H1 (cell line): Measurements from ENCODE around the gene RPS21. TPM values are rescaled to one million over a fixed set of nuclear protein-coding genes. Genes with fewer than 3 reads are reported as not detected.
A peak's percentile ranks its signal among the peaks of the same experiment; 100 is the strongest.

Experiments
- CTCF ChIA-PET: fragments of 300-600 bp; sonication (Branson Sonifier 250); formaldehyde crosslinking; loops from one replicate; lab custom pipeline; 2021; ENCODE audit not compliant: partially characterized antibody; lab: Charles Lee
- POLR2A ChIA-PET: fragments of 300-600 bp; sonication (Branson Sonifier 250); formaldehyde crosslinking; loops from one replicate; lab custom pipeline; 2021; ENCODE audit warnings: inconsistent platforms; ENCODE audit not compliant: partially characterized antibody; lab: Charles Lee
- DNase-seq, 2 experiments: peaks; one replicate each; pipeline versions ENCODE4 v3.0.0 to v3.0.0-alpha.2; 2010 to 2022; ENCODE audit warnings: low spot score in 2 of 2, low read depth in 1 of 2, mixed read lengths in 1 of 2
- FAIRE-seq: peaks from 2 replicates; lab custom pipeline; 2011; peaks lifted over from hg19 to GRCh38; lab: Jason Lieb, UNC
- H2AFZ ChIP-seq: 2 replicates; pipeline ENCODE4 v1.8.1; 2012; ENCODE audit warnings: low read length, inconsistent platforms
- H2AK5ac ChIP-seq: 2 replicates; pipeline ENCODE4 v1.6.1; 2013; ENCODE audit warnings: low read depth, low read length
- H2BK120ac ChIP-seq: replicated peaks from 2 replicates; pipeline ENCODE3; 2013; ENCODE audit warnings: low read depth, low read length, inconsistent platforms
- H2BK12ac ChIP-seq: 2 replicates; pipeline ENCODE4 v1.6.1; 2013; ENCODE audit warnings: low read depth, low read length
- H2BK15ac ChIP-seq: 2 replicates; pipeline ENCODE4 v1.6.1; 2013; ENCODE audit warnings: low read length
- H2BK20ac ChIP-seq: 2 replicates; pipeline ENCODE4 v1.6.1; 2013; ENCODE audit warnings: low read length
- H2BK5ac ChIP-seq: 2 replicates; pipeline ENCODE4 v1.6.1; 2013; ENCODE audit warnings: low read depth, low read length
- H3K14ac ChIP-seq: 2 replicates; pipeline ENCODE4 v1.6.1; 2013; ENCODE audit warnings: inconsistent platforms; ENCODE audit not compliant: insufficient read length
- H3K18ac ChIP-seq: 2 replicates; pipeline ENCODE4 v1.6.1; 2013; ENCODE audit warnings: low read length; ENCODE audit errors: extremely low read depth
- H3K23ac ChIP-seq: 2 replicates; pipeline ENCODE4 v1.6.1; 2013; ENCODE audit warnings: inconsistent platforms; ENCODE audit not compliant: insufficient read length
- H3K23me2 ChIP-seq: 2 replicates; pipeline ENCODE4 v1.6.1; 2013; ENCODE audit warnings: low read depth, low read length
- H3K27ac ChIP-seq: 2 replicates; pipeline ENCODE4 v1.6.1; 2011; ENCODE audit warnings: low read depth, low read length, inconsistent platforms
- H3K27me3 ChIP-seq, 4 experiments: replicated peaks in 1 of 4; 1 replicate in 1 of 4; 2 replicates in 3 of 4; pipeline versions ENCODE4 v1.6.1 to v1.8.1; 2011 to 2013; ENCODE audit warnings: low read length in 3 of 4, mild to moderate bottlenecking in 3 of 4, inconsistent platforms in 2 of 4, mixed read lengths in 2 of 4, moderate library complexity in 1 of 4; ENCODE audit not compliant: control insufficient read depth in 3 of 4, insufficient read depth in 3 of 4; ENCODE audit errors: extremely low read depth in 1 of 4
- H3K36me3 ChIP-seq, 4 experiments: 2 replicates each; pipeline versions ENCODE4 v1.6.1 to v1.8.1; 2011 to 2013; ENCODE audit warnings: mild to moderate bottlenecking in 4 of 4, low read length in 3 of 4, moderate library complexity in 2 of 4, control low read depth in 1 of 4, inconsistent platforms in 1 of 4; ENCODE audit not compliant: insufficient read depth in 4 of 4, control insufficient read depth in 2 of 4
- H3K4ac ChIP-seq: replicated peaks from 2 replicates; pipeline ENCODE3; 2013; ENCODE audit warnings: low read length, low read depth, mixed read lengths, inconsistent platforms; ENCODE audit not compliant: insufficient read length
- H3K4me1 ChIP-seq, 4 experiments: replicated peaks in 1 of 4; 1 replicate in 1 of 4; 2 replicates in 3 of 4; pipeline versions ENCODE4 v1.6.1 to v1.8.1; 2011 to 2013; ENCODE audit warnings: low read length in 3 of 4, inconsistent platforms in 2 of 4, mixed read lengths in 1 of 4; ENCODE audit not compliant: insufficient read depth in 4 of 4, control insufficient read depth in 3 of 4
- H3K4me2 ChIP-seq, 2 experiments: 2 replicates each; pipeline versions ENCODE4 v1.6.1 to v1.8.1; 2011 to 2013; ENCODE audit warnings: low read depth in 2 of 2, low read length in 2 of 2, control low read depth in 1 of 2, inconsistent platforms in 1 of 2, mild to moderate bottlenecking in 1 of 2; ENCODE audit not compliant: insufficient read depth in 1 of 2
- H3K4me3 ChIP-seq, 4 experiments: fragments of 200-600, 300-600 bp in 1 of 4; sonication (generic), shearing (Covaris generic), sonication (Bioruptor Twin) in 1 of 4; 2 replicates each; pipeline versions ENCODE4 v1.5.1 to v1.8.1; 2011 to 2016; ENCODE audit warnings: low read length in 4 of 4, low read depth in 3 of 4, control low read depth in 2 of 4, inconsistent platforms in 2 of 4, mild to moderate bottlenecking in 2 of 4, mixed read lengths in 1 of 4, moderate library complexity in 1 of 4; ENCODE audit not compliant: insufficient read depth in 2 of 4; ENCODE audit errors: extremely low read depth in 1 of 4
- H3K56ac ChIP-seq: replicated peaks from 2 replicates; pipeline ENCODE3; 2013; ENCODE audit warnings: low read depth, mild to moderate bottlenecking, mixed read lengths, low read length, inconsistent platforms; ENCODE audit not compliant: insufficient read length
- H3K79me1 ChIP-seq: 2 replicates; pipeline ENCODE4 v1.6.1; 2013; ENCODE audit warnings: low read depth, low read length, control low read depth
- H3K79me2 ChIP-seq, 2 experiments: 2 replicates each; pipeline versions ENCODE4 v1.6.1 to v1.8.1; 2012 to 2013; ENCODE audit warnings: low read length in 2 of 2, mild to moderate bottlenecking in 2 of 2, inconsistent platforms in 1 of 2; ENCODE audit not compliant: insufficient read depth in 2 of 2, control insufficient read depth in 1 of 2
- H3K9ac ChIP-seq, 4 experiments: replicated peaks in 1 of 4; 1 replicate in 1 of 4; 2 replicates in 3 of 4; pipeline versions ENCODE4 v1.6.1 to v1.8.1; 2011 to 2013; ENCODE audit warnings: low read depth in 3 of 4, low read length in 3 of 4, control low read depth in 2 of 4, mild to moderate bottlenecking in 2 of 4, moderate library complexity in 2 of 4, inconsistent platforms in 1 of 4; ENCODE audit errors: extremely low read depth in 1 of 4
- H3K9me3 ChIP-seq, 2 experiments: 2 replicates each; pipeline versions ENCODE4 v1.6.1 to v1.8.1; 2012 to 2013; ENCODE audit warnings: mild to moderate bottlenecking in 2 of 2, moderate library complexity in 2 of 2, control low read depth in 1 of 2, inconsistent platforms in 1 of 2, low read depth in 1 of 2, low read length in 1 of 2, mixed read lengths in 1 of 2; ENCODE audit not compliant: insufficient read depth in 2 of 2
- H4K20me1 ChIP-seq, 2 experiments: replicated peaks in 1 of 2; 2 replicates each; pipeline versions ENCODE3 to v1.8.1; 2011 to 2013; ENCODE audit warnings: inconsistent platforms in 2 of 2, low read length in 2 of 2, mild to moderate bottlenecking in 1 of 2; ENCODE audit not compliant: insufficient read depth in 2 of 2, control insufficient read depth in 1 of 2
- H4K5ac ChIP-seq: 2 replicates; pipeline ENCODE4 v1.6.1; 2013; ENCODE audit warnings: low read length, low read depth, mixed read lengths, inconsistent platforms; ENCODE audit not compliant: insufficient read length
- H4K8ac ChIP-seq: 2 replicates; pipeline ENCODE4 v1.8.0; 2013; ENCODE audit warnings: mild to moderate bottlenecking, moderate library complexity, low read length, inconsistent platforms; ENCODE audit not compliant: insufficient read depth; ENCODE audit errors: extremely low read depth
- H4K91ac ChIP-seq: replicated peaks from 2 replicates; pipeline ENCODE3; 2013; ENCODE audit warnings: low read length, mixed read lengths, inconsistent platforms; ENCODE audit not compliant: insufficient read length
- YY1 ChIP-seq: IDR thresholded peaks from 2 replicates; pipeline ENCODE4 v1.6.1; 2011; ENCODE audit warnings: low read depth, mild to moderate bottlenecking, low read length
- WGBS, 2 experiments: shearing (Covaris generic) in 1 of 2; methylation state at CpG; one replicate each; pipeline versions ENCODE4 v1.1.6 to v1.1.7; 2013 to 2015; ENCODE audit warnings: low lambda C conversion rate in 2 of 2, mixed read lengths in 2 of 2, inconsistent platforms in 1 of 2, low coverage in 1 of 2, missing lambda C conversion rate in 1 of 2; ENCODE audit not compliant: insufficient replicate concordance in 2 of 2, insufficient coverage in 1 of 2, insufficient read length in 1 of 2; ENCODE audit errors: extremely low coverage in 1 of 2, missing lambda C conversion rate in 1 of 2; 5-methylcytosine and 5-hydroxymethylcytosine counted together
- polyA plus RNA-seq, 7 experiments: library from polyadenylated mRNA; depleted of rRNA in 3 of 7; stranded (reverse) in 5 of 7; unstranded in 2 of 7; fragments of >200 nt in 5 of 7; fragments of 200-250 nt in 2 of 7; gene quantifications; 1 replicate in 5 of 7; 2 replicates in 1 of 7; 4 replicates in 1 of 7; pipeline versions ENCODE4 v1.2.1 to v1.2.3, GENCODE V29; 2011 to 2013; ENCODE audit warnings: missing spikeins in 2 of 7, mixed read lengths in 2 of 7
- total RNA-seq: library from RNA; stranded (reverse); fragmentation: NEBNext Ultra II Directional; extraction: Animal tissue kit (Norgen Biotek cat#: 25700); gene quantifications from 2 replicates; pipeline ENCODE4 v1.2.1, GENCODE V29; 2021

The RPS21 gene
- total and polyA plus RNA-seq, 2 of the 8 experiments (the other 6 are each of a cell fraction or from before 2014, with no cell fraction given), result 1,787 to 7,219 TPM

DNA sequence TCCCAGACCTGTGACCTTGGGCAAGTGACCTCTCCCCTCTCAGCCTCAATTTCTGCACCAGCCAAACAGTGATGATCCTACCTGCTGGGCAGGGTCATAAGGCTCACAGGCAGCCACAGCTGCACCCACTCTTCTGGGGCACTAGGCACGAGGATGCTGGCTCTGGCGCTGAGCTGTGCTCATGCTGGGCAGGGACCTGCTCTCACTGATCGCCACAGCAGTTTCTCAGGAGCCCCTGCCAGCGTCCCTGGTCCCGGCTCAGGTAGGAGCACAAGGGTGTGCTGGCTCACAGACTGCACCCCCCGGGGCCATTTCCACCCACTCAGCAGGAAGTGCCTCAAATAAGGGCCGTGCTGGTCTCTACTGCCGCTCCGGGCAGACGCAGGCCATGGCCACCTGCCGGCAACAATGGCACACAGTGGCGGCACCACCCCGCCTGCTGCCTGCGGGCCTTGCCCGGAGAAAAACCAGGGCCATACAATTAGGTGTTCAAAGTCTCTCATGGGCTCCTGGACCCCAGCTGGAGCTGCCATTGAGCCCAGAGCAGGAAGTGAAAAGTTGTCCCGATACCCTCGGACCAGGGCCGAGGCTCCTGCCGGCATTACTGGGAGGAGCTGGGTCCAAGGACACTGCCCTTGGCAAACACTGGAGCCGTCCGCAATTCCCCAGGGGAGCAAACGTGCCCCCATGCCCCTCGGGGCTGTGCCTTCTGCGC, 24.7 kb downstream of the RPS21 start:
- Histone ChIP-seq H2BK120ac (no peak overlapping the region), H4K8ac (no peak overlapping the region), H2BK15ac (no peak overlapping the region), H3K27me3 (peaks cover 0 to 8% (median 0%) of the 10 kb centered on the region in 4 experiments; a peak in 2 of 7 replicates), H3K4me1 (peaks cover 0 to 16% (median 2%) of the 10 kb centered on the region in 4 experiments; a peak in 6 of 7 replicates), H3K9ac (no peak overlapping the region), H3K36me3 (no peaks in the 10 kb centered on the region), H3K4ac (no peak overlapping the region), H3K9me3 (no peaks in the 10 kb centered on the region), H2AK5ac (no peak overlapping the region), H3K14ac (no peak overlapping the region), H2BK5ac (no peak overlapping the region), H4K91ac (no peak overlapping the region), H3K79me1 (no peaks in the 10 kb centered on the region), H2AFZ (no peak overlapping the region), H3K79me2 (no peaks in the 10 kb centered on the region), H3K18ac (no peak overlapping the region), H2BK20ac (no peak overlapping the region), H3K23ac (no peak overlapping the region), H3K23me2 (no peaks in the 10 kb centered on the region; the same call in 1 of the 2 replicates), H4K5ac (no peak overlapping the region), H3K56ac (no peak overlapping the region), H3K4me2 (no peak overlapping the region), H3K4me3 (no peak overlapping the region), H4K20me1 (peaks cover 0 to 2% of the 10 kb centered on the region in 2 experiments), H3K27ac (no peak overlapping the region), H2BK12ac (peak overlapping the region; percentile 29; the same call in 1 of the 2 replicates)
- WGBS, 2 experiments, result 86% methylated on average over 23 of the region's 24 CpGs; no CpG with 5 or more reads in 1 of the 2 experiments
- POLR2A ChIA-PET, result interaction anchor here (1.5 to 4.0 kb wide), 2 partner anchors 9 to 22 kb away, joined by 4 to 25 read pairs; no protein-coding TSS in a partner anchor
- no peak for FAIRE-seq
- no peak for DNase-seq
- CTCF ChIA-PET, result interaction anchor here (0.6 to 7.1 kb wide), 18 partner anchors 8 to 258 kb away, joined by 3 to 104 read pairs (median 6); partner anchors contain the start of gene RBBP8NL
- no peak for TF ChIP-seq YY1
